K562 (cell line): ENCODE results near the gene CARD14. TPM values are rescaled to one million over a fixed set of nuclear protein-coding genes. Genes with fewer than 3 reads are reported as not detected.

Source experiments
- BMI1 ChIP-seq: fragments of 150-350 bp; IDR thresholded peaks from 2 replicates; pipeline ENCODE4 v1.6.1; 2014; ENCODE audit warnings: low read length
- FOXA1 ChIP-seq: fragments of 450-650 bp; IDR thresholded peaks from 2 replicates; pipeline ENCODE4 v1.6.1; 2016; ENCODE audit warnings: mild to moderate bottlenecking, borderline replicate concordance
- MTA1 ChIP-seq: fragments of 450-650 bp; IDR thresholded peaks from 2 replicates; pipeline ENCODE4 v1.6.1; 2017; ENCODE audit warnings: borderline replicate concordance
- NBN ChIP-seq: fragments of 450-650 bp; IDR thresholded peaks from 2 replicates; pipeline ENCODE4 v1.6.1; 2016; ENCODE audit warnings: low read depth, mild to moderate bottlenecking
- NELFE ChIP-seq: IDR thresholded peaks from 2 replicates; pipeline ENCODE4 v1.6.1; 2011; ENCODE audit warnings: mild to moderate bottlenecking; ENCODE audit not compliant: insufficient read depth, insufficient read length
- RB1 ChIP-seq: fragments of 450-650 bp; IDR thresholded peaks from 2 replicates; pipeline ENCODE4 v1.6.1; 2017; ENCODE audit warnings: low read depth, mild to moderate bottlenecking
- RBM34 ChIP-seq: fragments of 200-400 bp; formaldehyde crosslinking; IDR thresholded peaks from 2 replicates; pipeline ENCODE4 v1.6.1; 2018; ENCODE audit warnings: low read length, borderline replicate concordance; ENCODE audit not compliant: insufficient read depth
- ZNF184 ChIP-seq: sonication (generic); formaldehyde crosslinking; IDR thresholded peaks from 2 replicates; pipeline ENCODE4 v1.5.0; 2020; ENCODE audit warnings: missing genetic modification reagents
- ZNF354B ChIP-seq: fragments of 250-450 bp; sonication (Bioruptor Pico); IDR thresholded peaks from 2 replicates; pipeline ENCODE4 v1.4.0; 2020
- polyA plus RNA-seq, 8 experiments: library from polyadenylated mRNA; depleted of rRNA in 4 of 8; stranded (reverse) in 5 of 8; unstranded in 3 of 8; fragments of >200 nt; fragmentation: Nextera tagmentation in 2 of 8; fragmentation: Illumina TruSeq in 1 of 8; extraction: Ambion mirVana in 2 of 8; extraction: Trizol in 1 of 8; gene quantifications; 2 replicates each; pipeline versions ENCODE4 v1.2.1 to v1.2.3, GENCODE V29; 2011 to 2014; ENCODE audit warnings: inconsistent platforms in 1 of 8, missing spikeins in 1 of 8
- total RNA-seq, 7 experiments: library from RNA; depleted of rRNA in 6 of 7; stranded (reverse); fragments of >200 nt in 6 of 7; fragmentation: Illumina TruSeq in 2 of 7; extraction: Trizol in 2 of 7; gene quantifications; 2 replicates each; pipeline versions ENCODE4 v1.2.1 to v1.2.3, GENCODE V29; 2011 to 2021; ENCODE audit warnings: low replicate concordance in 1 of 7
- TF ChIP-seq, protein P1 (sequence below): sonication (generic); formaldehyde crosslinking; IDR thresholded peaks from 2 replicates; pipeline ENCODE4 v1.8.0; 2023; ENCODE audit warnings: missing genetic modification reagents, mild to moderate bottlenecking, borderline replicate concordance
- TF ChIP-seq, protein P2 (sequence below), 2 experiments: fragments of 250-450 bp in 1 of 2; fragments of 450-650 bp in 1 of 2; sonication (Bioruptor Pico) in 1 of 2; IDR thresholded peaks; 2 replicates each; pipeline versions ENCODE4 v1.6.1 to v1.8.0; 2016 to 2021; ENCODE audit warnings: mild to moderate bottlenecking in 2 of 2, moderate library complexity in 2 of 2, missing compliant biosample characterization in 1 of 2, missing genetic modification characterization in 1 of 2
- TF ChIP-seq, protein P3 (sequence below), 2 experiments: IDR thresholded peaks; 2 replicates each; pipeline ENCODE4 v1.6.1; 2012; ENCODE audit warnings: improper control_type of control experiment in 2 of 2, low read depth in 2 of 2, low read length in 2 of 2, borderline replicate concordance in 1 of 2
- TF ChIP-seq, protein P4 (sequence below): fragments of 450-650 bp; formaldehyde crosslinking; IDR thresholded peaks from 2 replicates; pipeline ENCODE4 v1.4.0; 2022; ENCODE audit warnings: missing genetic modification characterization
- TF ChIP-seq, protein P5 (sequence below): fragments of 450-650 bp; IDR thresholded peaks from 2 replicates; pipeline ENCODE4 v1.6.1; 2016; ENCODE audit warnings: mild to moderate bottlenecking

CARD14 gene
- total and polyA plus RNA-seq, 9 of the 15 experiments (the other 6 are each of a cell fraction or from before 2014, with no cell fraction given) = not detected

DNA sequence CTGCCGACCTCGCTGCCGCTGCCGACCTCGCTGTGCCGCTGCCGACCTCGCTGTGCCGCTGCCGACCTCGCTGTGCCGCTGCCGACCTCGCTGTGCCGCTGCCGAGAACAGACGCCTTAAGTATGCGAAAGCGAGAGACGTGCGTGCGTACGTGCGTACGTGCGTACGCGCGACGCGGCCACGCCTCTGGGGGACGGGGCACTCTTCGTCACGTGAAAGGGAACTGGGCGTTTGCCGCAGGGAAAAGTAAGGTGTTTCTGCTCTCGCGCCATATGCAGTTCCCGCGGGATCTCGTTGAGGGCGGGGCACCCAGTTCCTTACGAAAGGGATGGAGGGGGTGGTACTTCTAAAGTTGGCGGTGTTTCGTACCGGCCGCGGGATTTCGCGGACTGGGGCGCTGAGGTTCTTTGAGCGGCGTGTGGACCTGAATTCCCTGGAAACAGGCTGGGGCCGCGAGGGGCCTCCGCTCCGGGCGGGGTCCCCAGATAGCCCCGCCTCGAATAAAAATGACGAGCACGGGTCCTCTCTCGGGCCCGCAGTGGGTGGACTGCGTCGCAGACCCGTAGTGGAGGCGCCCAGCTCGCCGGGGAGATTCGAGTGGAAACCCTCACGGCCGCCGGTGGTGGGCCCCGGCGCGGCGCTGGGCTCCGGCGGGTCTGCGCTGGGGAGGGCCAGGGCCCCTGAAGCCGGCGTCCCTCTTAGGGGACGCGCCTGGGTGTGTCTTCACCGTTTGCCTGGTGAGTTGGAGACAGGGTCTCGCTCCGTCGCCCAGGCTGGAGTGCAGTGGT, 22.6 kb upstream of the CARD14 start, which contains the start of gene EIF4A3 (continued):
- TF ChIP-seq, protein P1, sequence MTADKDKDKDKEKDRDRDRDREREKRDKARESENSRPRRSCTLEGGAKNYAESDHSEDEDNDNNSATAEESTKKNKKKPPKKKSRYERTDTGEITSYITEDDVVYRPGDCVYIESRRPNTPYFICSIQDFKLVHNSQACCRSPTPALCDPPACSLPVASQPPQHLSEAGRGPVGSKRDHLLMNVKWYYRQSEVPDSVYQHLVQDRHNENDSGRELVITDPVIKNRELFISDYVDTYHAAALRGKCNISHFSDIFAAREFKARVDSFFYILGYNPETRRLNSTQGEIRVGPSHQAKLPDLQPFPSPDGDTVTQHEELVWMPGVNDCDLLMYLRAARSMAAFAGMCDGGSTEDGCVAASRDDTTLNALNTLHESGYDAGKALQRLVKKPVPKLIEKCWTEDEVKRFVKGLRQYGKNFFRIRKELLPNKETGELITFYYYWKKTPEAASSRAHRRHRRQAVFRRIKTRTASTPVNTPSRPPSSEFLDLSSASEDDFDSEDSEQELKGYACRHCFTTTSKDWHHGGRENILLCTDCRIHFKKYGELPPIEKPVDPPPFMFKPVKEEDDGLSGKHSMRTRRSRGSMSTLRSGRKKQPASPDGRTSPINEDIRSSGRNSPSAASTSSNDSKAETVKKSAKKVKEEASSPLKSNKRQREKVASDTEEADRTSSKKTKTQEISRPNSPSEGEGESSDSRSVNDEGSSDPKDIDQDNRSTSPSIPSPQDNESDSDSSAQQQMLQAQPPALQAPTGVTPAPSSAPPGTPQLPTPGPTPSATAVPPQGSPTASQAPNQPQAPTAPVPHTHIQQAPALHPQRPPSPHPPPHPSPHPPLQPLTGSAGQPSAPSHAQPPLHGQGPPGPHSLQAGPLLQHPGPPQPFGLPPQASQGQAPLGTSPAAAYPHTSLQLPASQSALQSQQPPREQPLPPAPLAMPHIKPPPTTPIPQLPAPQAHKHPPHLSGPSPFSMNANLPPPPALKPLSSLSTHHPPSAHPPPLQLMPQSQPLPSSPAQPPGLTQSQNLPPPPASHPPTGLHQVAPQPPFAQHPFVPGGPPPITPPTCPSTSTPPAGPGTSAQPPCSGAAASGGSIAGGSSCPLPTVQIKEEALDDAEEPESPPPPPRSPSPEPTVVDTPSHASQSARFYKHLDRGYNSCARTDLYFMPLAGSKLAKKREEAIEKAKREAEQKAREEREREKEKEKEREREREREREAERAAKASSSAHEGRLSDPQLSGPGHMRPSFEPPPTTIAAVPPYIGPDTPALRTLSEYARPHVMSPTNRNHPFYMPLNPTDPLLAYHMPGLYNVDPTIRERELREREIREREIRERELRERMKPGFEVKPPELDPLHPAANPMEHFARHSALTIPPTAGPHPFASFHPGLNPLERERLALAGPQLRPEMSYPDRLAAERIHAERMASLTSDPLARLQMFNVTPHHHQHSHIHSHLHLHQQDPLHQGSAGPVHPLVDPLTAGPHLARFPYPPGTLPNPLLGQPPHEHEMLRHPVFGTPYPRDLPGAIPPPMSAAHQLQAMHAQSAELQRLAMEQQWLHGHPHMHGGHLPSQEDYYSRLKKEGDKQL (CRISPR knock-in tag) = no peak
- TF ChIP-seq, protein P2, sequence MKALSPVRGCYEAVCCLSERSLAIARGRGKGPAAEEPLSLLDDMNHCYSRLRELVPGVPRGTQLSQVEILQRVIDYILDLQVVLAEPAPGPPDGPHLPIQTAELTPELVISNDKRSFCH (CRISPR knock-in tag; IDR thresholded peaks at IDR 0.05) = no peak
- TF ChIP-seq, protein P2 (tag; IDR thresholded peaks at IDR 0.05) = no peak
- TF ChIP-seq, protein P3, sequence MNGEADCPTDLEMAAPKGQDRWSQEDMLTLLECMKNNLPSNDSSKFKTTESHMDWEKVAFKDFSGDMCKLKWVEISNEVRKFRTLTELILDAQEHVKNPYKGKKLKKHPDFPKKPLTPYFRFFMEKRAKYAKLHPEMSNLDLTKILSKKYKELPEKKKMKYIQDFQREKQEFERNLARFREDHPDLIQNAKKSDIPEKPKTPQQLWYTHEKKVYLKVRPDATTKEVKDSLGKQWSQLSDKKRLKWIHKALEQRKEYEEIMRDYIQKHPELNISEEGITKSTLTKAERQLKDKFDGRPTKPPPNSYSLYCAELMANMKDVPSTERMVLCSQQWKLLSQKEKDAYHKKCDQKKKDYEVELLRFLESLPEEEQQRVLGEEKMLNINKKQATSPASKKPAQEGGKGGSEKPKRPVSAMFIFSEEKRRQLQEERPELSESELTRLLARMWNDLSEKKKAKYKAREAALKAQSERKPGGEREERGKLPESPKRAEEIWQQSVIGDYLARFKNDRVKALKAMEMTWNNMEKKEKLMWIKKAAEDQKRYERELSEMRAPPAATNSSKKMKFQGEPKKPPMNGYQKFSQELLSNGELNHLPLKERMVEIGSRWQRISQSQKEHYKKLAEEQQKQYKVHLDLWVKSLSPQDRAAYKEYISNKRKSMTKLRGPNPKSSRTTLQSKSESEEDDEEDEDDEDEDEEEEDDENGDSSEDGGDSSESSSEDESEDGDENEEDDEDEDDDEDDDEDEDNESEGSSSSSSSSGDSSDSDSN (IDR thresholded peaks at IDR 0.05; ENCODE audit: borderline replicate concordance in 1 of 2, low read depth in 2 of 2, low read length in 2 of 2) = no peak; a peak in 1 of 4 replicates
- TF ChIP-seq NELFE (no peak), NBN (no peak), BMI1 (no peak), MTA1 (peak; percentile 57; the same call in 1 of the 2 replicates), RBM34 (no peak), FOXA1 (no peak), ZNF184 (no peak), RB1 (peak; percentile 46; the same call in 1 of the 2 replicates), ZNF354B (CRISPR knock-in tag) (no peak)
- TF ChIP-seq, protein P4, sequence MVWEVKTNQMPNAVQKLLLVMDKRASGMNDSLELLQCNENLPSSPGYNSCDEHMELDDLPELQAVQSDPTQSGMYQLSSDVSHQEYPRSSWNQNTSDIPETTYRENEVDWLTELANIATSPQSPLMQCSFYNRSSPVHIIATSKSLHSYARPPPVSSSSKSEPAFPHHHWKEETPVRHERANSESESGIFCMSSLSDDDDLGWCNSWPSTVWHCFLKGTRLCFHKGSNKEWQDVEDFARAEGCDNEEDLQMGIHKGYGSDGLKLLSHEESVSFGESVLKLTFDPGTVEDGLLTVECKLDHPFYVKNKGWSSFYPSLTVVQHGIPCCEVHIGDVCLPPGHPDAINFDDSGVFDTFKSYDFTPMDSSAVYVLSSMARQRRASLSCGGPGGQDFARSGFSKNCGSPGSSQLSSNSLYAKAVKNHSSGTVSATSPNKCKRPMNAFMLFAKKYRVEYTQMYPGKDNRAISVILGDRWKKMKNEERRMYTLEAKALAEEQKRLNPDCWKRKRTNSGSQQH = 0 out of 2 replicates have a peak, but pooled peaks have one; percentile 5
- TF ChIP-seq, protein P5, sequence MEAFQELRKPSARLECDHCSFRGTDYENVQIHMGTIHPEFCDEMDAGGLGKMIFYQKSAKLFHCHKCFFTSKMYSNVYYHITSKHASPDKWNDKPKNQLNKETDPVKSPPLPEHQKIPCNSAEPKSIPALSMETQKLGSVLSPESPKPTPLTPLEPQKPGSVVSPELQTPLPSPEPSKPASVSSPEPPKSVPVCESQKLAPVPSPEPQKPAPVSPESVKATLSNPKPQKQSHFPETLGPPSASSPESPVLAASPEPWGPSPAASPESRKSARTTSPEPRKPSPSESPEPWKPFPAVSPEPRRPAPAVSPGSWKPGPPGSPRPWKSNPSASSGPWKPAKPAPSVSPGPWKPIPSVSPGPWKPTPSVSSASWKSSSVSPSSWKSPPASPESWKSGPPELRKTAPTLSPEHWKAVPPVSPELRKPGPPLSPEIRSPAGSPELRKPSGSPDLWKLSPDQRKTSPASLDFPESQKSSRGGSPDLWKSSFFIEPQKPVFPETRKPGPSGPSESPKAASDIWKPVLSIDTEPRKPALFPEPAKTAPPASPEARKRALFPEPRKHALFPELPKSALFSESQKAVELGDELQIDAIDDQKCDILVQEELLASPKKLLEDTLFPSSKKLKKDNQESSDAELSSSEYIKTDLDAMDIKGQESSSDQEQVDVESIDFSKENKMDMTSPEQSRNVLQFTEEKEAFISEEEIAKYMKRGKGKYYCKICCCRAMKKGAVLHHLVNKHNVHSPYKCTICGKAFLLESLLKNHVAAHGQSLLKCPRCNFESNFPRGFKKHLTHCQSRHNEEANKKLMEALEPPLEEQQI = no peak
